Dedifferentiated amniotic fluid mesenchymal stem cell (primary cell): ENCODE measurements around the gene CDH24.
A peak's percentile ranks its signal among the peaks of the same experiment; 100 is the strongest.

Experiments
- DNase-seq: peaks from one replicate; pipeline ENCODE4 v3.0.0-alpha.2; 2016; ENCODE audit errors: extremely low spot score

The CDH24 gene, protein sequence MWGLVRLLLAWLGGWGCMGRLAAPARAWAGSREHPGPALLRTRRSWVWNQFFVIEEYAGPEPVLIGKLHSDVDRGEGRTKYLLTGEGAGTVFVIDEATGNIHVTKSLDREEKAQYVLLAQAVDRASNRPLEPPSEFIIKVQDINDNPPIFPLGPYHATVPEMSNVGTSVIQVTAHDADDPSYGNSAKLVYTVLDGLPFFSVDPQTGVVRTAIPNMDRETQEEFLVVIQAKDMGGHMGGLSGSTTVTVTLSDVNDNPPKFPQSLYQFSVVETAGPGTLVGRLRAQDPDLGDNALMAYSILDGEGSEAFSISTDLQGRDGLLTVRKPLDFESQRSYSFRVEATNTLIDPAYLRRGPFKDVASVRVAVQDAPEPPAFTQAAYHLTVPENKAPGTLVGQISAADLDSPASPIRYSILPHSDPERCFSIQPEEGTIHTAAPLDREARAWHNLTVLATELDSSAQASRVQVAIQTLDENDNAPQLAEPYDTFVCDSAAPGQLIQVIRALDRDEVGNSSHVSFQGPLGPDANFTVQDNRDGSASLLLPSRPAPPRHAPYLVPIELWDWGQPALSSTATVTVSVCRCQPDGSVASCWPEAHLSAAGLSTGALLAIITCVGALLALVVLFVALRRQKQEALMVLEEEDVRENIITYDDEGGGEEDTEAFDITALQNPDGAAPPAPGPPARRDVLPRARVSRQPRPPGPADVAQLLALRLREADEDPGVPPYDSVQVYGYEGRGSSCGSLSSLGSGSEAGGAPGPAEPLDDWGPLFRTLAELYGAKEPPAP

DNA sequence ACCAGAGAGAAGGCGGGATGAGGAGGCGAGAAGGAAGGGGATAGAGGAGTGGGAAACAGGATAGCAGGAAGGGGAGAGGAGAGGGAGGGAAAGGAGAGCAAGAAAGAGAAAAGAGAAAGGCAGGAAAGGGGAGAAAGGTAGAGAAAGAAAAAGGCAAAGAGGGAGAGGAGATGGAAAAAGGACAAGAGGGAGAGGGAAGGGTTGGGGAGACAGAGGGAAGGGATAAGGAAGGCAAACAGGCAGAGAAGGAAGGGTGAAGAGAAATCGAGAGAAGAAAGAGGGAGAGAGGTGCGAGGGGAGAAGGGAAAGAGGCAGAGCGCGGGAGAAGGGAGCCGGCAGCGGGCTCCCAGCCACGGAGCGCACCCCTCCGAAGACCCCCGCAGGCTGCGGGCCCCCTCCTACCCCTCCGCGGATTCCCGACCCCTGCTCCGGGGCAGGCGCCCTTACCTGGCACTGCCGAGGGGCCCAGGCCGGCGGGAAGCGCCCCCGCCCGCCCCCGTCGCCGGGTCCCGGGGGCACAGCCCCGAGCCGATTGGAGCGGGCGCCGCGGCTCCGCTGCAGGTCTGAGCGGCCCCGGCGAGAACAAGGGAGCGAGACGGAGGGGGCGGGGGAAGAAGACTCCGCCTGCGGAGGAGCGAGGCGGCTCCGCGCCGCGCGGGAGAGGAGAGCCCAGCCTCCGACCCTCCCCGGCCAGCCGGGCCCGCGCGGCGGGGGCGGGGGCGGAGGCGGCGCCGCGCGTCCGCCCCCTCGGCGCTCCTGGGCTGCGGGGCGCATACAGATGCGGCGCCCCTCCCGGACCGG is at the start of gene CDH24:
Gene CDH24, minus strand, starts transcription at position 565 of the 801 bp plus-strand sequence. CDS start 1,787 bp downstream, outside the sequence.
- DNase-seq: no peak

DNA sequence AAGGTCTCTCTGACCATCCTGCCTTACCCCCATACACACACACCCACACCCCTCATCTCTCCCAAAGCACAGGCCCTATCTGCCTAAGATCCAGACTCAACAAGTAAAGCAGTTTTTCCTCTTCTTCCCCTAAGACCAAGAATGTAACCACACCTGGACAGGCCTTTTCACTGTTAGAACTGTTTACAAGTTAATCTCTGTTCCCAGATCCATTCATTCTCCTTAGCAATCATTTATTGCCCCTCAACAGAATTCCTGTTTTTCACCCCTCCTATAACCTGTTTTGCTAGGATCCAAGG is 49.4 kb upstream of the CDH24 start:
- DNase-seq: no peak

DNA sequence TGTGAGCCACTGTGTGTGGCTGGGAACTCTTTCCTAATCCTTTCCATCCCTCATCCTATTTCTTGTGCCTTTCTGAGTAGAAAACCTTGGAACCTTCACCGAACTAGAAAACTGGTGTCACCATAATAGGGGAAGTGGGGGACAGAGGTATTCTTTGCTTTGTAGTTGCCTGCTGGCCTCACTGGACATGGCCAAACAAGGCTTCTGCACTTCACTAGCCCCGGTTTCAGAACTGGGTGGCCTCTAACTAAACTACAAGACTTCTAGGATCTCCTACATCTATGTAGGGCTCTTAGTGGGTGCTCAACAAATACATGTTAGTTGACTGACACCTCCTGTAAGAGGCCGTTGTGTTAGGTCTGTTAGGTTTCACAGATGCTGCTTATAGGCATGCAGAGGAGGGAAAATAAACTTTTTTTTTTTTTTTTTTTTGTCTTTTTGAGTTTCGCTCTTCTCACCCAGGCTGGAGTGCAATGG is 48.1 kb upstream of the CDH24 start:
- DNase-seq: no peak

DNA sequence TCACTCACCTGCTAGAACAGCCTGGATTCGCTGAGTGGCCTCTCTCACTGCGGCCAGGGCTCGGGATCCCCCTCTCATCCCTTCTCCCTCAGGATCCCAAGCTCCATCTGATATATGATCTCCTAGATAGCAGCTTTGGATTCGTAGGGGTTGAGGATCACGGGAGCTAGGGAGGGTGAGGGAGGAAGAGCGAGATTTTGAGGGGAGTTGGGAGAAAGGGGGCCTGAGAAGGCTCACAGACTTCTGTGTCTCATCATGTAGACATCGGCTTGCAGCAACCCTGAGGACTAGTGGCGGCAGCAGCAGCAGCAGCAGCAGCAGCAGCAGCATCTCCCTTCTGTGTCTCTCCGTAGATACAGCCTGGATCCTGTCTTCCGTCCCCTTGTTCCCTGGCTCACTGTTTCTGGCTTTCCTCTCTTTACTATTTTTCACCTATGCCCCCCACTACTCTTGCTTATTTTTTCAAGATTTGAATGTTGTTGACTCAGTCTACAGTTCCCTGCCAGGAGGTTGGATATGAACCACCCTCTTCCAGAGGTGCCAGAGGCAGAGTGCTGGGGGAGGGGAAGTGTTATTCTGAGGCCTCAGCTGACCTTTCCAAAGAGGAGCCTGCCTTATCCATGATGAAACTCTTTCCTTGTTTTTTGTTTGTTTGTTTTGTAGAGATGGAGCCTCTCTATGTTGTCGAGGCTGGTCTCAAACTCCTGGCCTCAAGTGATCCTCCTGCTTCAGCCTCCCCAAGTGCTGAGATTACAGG is 47.4 kb upstream of the CDH24 start, which contains the start of gene CIROP:
Gene CIROP, minus strand, starts transcription at position 399 of the 757 bp plus-strand sequence. Its CDS starts 69 bp downstream, at position 330.
- no peak for DNase-seq

DNA sequence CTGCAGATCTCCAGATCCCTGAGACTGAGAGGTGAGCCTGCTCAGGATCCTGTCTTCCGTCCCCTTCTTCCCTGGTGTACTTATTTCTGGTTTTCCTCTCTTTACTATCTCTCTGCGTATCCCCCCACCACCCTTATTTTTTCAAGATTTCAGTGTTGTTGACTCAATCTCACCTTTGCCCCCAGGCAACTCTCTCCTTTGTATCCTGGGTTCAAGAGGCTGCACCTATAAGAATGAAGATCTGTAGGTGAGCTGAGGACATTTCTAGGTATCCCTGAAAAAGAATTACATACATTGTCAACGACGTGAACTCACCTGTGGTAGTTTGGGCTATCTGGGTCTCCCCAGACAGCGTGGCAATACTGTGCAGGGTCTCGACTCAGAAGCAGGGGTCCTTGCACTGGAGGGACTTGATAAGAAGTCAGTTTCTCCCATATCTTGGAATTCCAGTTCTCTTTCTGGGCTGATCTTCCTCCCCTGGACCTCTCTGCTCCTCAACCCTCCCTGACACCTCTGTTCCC is 46.8 kb upstream of the CDH24 start:
- no peak for DNase-seq

DNA sequence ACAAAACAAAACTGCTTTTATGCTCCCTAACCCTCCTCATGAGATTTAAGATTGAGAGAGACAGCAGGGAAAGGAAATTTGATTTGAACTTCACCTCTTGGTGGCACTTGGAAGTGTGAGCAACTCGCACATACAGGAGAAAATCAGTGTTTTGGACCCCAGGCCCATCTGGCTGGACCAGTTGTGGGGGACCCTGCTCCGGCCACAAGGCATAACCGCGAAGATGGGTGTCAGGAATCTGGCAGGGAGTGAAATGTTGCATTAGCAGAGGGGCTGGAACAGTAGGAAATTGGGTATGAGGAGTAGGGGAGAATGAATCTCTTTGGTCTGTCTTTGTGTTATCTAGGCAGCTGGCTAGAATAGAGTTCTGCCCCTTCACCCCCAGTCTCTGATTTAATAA is 46.3 kb upstream of the CDH24 start:
- no peak for DNase-seq

DNA sequence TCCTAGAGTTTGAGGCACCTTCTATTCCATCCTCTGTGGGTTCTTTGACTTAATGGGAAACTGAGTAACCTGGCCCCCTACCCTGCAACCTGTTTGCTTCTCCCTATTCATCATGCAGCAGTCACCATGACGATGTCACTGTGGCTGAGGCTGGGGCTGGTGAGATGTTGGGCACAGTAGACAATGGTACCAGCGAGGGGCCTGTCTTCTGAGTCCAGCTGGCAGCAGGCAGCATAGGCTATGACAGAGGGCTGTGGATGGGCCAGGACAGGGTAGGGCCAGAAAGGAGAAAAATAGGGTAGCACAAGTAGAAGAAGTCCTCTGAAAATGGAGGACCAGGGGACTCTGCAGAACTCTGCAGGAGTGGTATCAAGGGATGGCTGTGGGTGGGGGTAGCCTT is 45.5 kb upstream of the CDH24 start:
- DNase-seq: no peak

DNA sequence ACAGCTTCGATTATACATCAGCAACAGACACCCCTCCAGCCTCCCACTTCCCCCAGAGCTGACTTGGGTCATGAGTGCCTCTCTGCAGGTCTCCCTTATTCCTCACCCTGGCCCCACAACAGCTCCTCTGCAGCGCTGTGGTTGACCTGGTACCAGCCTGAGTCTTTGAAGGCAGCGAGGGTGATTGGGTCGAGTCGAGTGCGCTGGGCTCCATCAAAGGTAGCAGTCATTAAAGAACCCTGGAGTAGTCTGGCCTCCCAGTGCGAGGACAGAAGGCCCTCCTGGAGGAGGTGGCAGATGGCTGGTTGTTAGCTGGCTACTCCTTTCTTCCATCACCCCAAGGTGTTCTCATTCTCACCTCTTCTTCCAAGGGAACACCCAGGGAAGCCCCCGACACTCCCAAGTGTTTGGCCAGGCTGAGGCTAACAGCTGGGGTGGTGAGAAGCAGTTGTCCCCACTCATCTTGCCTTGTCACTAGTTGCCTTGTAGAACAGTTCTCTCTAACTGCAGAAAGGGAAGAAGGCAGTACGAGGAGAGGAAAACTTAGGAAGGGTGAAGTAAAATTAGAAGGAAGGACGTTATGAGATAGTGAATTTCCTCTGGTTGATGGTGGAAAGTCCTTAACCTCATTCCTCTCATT is 44.8 kb upstream of the CDH24 start:
- no peak for DNase-seq

DNA sequence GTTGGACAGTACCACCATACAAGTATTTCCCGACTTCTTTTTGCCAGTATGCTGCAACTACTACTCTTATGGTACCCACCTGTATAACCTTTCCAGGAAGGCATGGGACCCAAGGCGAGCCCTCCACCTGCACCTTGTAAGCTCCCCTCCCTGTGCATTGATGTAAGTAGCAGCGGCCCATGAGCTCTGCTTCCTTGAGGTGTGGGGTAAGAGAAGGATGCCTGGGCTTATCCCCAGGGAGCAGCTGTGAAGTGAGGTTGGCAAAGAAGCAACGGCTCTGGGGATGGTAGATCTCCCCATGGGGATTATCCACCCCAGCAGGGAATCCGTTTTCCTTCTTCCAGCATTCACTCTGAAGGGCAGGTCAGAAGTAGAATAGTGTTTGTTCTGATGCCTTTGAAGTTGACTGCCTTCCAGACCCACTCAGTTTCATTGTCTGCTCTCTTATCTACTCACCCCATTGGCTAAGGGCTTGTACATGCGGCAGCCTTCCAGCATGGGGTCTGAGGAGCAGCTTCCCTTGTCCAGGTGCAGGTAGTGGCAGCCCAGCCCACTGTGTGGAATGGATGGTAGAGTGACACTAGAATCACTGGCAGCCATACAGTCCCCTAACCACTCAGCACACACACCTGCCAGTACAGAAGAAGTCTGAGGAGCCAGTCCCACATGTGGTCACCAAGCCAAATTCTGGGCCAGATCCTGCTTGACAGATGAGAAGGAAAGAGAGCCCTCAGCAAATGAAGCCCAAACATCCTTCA is 44.1 kb upstream of the CDH24 start:
- no peak for DNase-seq

DNA sequence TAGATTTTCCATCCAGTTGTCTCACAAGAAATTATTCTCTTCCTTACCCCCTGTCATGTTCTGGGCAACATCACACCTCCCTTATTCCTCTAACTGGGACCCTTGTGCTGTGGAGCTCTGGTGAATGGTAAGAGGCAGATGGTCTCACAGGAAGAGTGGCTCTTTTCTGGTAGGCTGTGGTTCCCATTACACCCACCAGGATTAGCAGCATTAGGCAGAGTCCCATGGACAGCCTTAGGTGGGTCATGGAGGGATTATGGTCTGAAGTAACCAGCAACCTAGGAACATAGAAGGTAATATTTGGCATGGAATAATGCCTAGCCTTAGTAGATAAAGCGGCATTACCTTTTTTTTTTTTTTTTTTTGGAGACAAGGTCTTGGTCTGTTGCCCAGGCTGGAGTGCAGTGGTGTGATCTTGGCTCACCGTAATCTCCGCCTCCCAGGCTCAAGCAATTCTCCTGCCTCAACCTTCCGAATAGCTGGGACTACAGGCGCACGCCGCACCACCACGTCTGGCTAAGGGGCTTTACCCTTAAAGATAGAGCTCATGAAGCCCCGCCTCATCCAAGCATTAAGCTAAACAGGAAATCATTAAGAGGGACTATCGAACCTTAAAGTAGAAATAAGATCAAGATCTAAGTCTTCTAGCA is 42.0 kb upstream of the CDH24 start:
- DNase-seq: no peak

DNA sequence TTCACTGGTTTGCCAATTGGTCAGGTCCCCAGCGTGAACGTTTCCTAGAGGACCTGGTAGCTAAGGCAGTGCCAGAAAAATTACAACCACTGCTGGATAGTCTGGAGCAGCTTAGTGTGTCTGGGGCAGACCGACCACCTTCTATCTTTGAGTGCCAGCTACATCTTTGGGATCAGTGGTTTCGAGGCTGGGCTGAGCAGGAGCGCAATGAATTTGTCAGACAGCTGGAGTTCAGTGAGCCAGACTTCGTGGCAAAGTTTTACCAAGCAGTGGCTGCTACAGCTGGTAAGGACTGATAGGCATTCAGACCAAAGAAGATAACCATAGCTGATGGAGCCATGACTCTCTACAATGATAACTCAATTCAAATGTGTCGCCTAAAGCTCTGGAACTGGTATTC is 40.5 kb upstream of the CDH24 start:
- DNase-seq: no peak

DNA sequence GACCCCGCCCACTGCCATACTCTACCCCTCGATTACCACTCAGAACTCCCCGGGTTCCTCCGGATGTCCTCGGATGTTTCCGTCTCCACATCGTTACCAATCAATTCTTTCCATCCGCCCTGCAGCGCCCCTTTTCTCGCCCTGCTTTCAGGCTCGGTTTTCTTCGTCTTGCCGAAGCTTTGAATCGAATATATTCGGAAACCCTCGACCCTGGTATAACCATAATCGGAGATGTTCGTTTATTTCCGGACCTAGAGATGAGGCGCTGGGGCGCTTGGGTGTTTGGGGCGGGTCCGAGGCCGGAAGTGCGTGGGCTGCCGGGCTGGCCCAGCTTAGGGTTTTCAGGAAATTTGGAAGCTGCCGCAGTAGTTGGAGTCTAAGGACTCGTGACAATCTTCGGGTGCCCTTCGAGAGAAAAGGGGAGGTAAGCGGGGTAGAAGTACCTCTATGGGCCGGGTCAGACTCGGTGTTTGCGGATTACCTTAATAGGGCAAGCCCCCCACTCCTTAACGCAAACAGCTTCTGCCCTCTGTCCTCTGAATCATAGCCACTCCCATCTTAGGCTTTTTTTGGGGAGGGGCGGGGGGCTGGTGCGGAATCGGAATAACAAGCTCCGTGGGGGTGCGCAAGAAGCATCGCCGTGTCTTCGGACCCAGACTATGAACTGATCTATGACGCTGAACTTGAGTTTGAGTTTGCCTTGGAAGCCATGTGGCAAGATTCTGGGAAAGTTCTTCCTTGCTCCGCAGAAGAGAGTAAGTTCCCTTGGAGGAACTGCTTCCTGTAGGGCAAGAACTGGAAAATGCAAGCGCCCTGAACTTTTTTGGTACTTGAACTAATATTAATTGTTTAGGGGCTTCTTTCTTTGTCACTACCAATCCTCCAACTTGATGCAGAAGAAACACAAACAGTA is 38.1 kb upstream of the CDH24 start, which contains the start of gene C14orf119:
Gene C14orf119, plus strand, starts transcription at position 310 of the 913 bp plus-strand sequence. CDS start 2,154 bp downstream, outside the sequence.
- DNase-seq: peak; percentile 100

DNA sequence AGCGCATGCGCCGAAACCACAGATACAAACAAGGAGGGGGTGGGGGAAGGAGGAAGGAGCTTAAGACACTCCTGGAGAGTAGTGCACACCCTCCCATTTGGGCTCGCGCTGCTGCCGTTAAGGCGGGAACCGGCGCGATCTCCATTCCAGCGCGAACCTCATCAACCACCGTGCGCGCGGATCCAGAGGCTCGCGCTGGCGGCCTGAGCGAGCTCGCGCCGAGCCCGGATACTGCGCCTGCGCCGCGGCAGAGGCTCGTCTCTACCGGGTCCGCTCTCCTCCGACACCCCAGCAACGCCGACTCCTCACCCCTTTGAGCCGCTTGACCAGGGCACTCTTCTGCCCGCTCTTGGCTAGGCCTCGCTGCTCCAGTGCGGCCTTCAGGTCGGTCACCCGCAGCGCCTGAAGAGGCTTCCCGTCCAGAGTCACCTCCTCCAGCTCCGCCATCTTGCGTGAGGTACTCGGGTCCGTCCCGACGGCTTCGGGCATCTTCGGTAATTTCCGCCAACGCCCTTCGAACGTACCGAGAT is 37.4 kb upstream of the CDH24 start, which contains the start of gene ACIN1:
Gene ACIN1, minus strand, starts transcription at position 471 of the 530 bp plus-strand sequence. Its CDS starts 24 bp downstream, at position 447.
- DNase-seq: peak; percentile 76

DNA sequence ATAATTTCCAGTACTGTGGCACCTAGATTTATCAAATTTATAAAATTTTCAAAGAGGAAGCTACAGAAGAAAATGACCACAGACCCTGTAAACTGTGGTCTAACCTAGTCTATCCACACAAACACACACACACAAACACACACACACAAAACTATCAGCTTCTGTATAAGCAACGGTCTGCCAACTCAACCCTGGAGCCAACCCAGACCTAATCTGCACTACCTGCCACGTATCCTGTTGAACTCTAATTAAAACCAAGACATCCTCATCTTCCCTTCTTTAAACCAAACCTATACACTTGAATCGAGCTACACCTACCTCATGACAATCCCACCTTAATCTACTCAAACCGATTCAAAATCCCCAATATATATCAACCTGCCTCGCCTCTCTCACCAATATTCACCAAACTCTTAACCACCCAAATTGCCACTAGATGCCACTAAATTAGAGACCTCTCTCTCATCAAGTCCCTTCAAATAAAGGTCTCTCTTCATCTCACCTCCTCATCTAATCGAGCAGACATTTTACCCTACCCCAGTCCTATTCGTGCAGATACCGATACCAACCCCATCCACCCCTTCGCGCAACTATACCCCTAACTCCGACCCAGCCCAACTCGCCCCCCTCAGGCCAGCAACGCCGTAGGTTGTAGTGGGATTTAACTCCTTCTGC is 36.8 kb upstream of the CDH24 start:
- DNase-seq: no peak

DNA sequence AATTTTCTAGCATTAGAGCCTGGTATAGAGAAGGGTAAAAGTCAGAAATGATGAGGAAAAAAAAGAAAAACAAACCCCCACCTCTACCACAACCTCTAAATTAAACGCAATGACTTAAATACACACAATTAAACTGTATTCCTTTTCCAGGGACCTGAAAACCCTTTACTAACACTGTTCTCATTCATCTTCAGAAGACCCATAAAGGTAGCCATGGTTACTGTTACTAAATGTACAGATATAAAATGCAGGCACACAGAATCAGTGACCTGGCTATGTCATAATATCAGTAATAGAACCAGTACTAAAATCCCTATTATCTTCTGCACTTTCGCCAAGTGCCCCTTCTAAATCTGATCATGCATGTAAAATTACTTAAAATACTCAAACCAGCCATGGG is 36.2 kb upstream of the CDH24 start:
- DNase-seq: no peak

DNA sequence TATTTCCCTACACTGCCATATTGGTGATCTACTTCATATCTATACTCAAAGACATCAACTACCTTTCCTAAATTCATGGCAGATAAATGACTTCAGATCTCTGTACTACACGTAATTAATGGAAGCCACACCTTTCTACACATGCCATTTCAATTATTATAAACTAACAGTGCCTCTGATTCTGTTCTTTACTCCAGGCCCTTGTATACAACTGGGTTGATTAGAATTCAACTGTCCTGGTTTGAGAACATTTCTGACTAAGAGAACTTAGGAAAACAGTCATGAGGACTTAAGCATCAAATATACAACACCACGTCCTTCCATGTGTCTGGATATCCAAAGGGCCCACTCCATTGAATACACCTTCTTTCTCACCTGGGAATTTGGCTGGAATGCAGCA is 35.8 kb upstream of the CDH24 start:
- DNase-seq: no peak
